Peyer's patch (tissue), 4 donors: Measurements from ENCODE around the gene MDN1.

Experiments used
- POLR2A ChIP-seq, 2 donors: fragments of 450-650 bp; IDR thresholded peaks; one replicate each; pipeline ENCODE4 v1.5.1; 2017; ENCODE audit warnings: antibody characterized with exemption in 2 of 2, mild to moderate bottlenecking in 2 of 2, moderate library complexity in 2 of 2
- TF ChIP-seq, protein P1 (sequence below), 6 experiments: fragments of 450-650 bp in 4 of 6; fragments of 200-600 bp in 2 of 6; sonication (generic) in 1 of 6; IDR thresholded peaks; one replicate each; pipeline ENCODE4 v1.5.1; 2017 to 2019; ENCODE audit warnings: antibody characterized with exemption in 6 of 6, mild to moderate bottlenecking in 3 of 6, moderate library complexity in 1 of 6

DNA sequence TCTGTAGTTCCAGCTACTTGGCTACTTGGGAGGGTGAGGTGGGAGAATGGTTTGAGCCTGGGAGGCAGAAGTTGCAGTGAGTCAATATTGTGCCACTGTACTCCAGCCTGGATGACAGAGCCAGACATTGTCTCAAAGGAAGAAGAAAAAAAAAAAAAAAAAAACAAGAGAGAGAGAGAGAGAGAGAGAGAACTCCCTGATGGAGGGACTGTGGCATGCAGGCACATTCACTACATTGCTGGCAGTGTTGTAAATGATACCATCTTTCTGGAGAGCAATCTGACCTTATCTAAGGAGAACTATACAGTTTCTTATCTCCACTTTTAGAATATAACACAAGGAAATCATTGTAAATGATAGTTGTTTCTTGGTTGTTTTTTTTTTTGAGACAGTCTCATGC is 85.1 kb downstream of the MDN1 start:
- TF ChIP-seq, protein P1, sequence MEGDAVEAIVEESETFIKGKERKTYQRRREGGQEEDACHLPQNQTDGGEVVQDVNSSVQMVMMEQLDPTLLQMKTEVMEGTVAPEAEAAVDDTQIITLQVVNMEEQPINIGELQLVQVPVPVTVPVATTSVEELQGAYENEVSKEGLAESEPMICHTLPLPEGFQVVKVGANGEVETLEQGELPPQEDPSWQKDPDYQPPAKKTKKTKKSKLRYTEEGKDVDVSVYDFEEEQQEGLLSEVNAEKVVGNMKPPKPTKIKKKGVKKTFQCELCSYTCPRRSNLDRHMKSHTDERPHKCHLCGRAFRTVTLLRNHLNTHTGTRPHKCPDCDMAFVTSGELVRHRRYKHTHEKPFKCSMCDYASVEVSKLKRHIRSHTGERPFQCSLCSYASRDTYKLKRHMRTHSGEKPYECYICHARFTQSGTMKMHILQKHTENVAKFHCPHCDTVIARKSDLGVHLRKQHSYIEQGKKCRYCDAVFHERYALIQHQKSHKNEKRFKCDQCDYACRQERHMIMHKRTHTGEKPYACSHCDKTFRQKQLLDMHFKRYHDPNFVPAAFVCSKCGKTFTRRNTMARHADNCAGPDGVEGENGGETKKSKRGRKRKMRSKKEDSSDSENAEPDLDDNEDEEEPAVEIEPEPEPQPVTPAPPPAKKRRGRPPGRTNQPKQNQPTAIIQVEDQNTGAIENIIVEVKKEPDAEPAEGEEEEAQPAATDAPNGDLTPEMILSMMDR (IDR thresholded peaks at IDR 0.05), result no peak
- no peak for TF ChIP-seq POLR2A (IDR thresholded peaks at IDR 0.05)
